ENCODE results near the gene SRSF1. TPM values are rescaled to one million over a fixed set of nuclear protein-coding genes. Genes with fewer than 3 reads are reported as not detected.

The SRSF1 gene
- total and polyA plus RNA-seq, 7 experiments from 2014 or later, result 48.7 to 362 (median 122) TPM

- Histone ChIP-seq H3K27ac (ENCODE audit: low read depth, low read length) (no peak overlapping the region), H3K4me1 (ENCODE audit: control insufficient read depth in 2 of 2, insufficient read depth in 2 of 2, low read length in 2 of 2) (no peaks in the 10 kb centered on the region), H3K9me3 (ENCODE audit: control insufficient read depth in 2 of 3, low read length in 3 of 3) (no peaks in the 10 kb centered on the region), H3K4me3 (ENCODE audit: low read length) (no peak overlapping the region), H3K27me3 (ENCODE audit: control insufficient read depth in 2 of 2, insufficient read depth in 2 of 2, low read length in 2 of 2) (no peaks in the 10 kb centered on the region), H3K36me3 (ENCODE audit: control insufficient read depth in 2 of 3, insufficient read depth in 3 of 3, low read length in 3 of 3) (peaks cover 3 to 43% (median 3%) of the 10 kb centered on the region in 3 experiments)
- intact Hi-C loops (cut with micrococcal nuclease), result no loop called here
- no peak overlapping the region for H3K4me3 Mint-ChIP-seq
- POLR2A ChIA-PET, result no interaction called here
- H3K4me1 Mint-ChIP-seq, result peaks cover 0 to 4% (median 0%) of the 10 kb centered on the region in 7 donors
- H3K9me3 Mint-ChIP-seq, result no peaks in the 10 kb centered on the region
- CTCF ChIA-PET, result interaction anchor here (0.7 kb wide), 1 partner anchor 1036 kb away, joined by 5 read pairs; no protein-coding TSS in a partner anchor
- ATAC-seq (no peak), DNase-seq (no peak)
- H3K27me3 Mint-ChIP-seq, result no peaks in the 10 kb centered on the region
- H3K36me3 Mint-ChIP-seq, result peaks cover 0 to 23% (median 14%) of the 10 kb centered on the region in 5 donors
- peak overlapping the region in 2 of 9 donors; percentile 8 to 42 for H3K27ac Mint-ChIP-seq
Observed at GRCh38 chr17:57972151-57972550, 34.9 kb downstream of the SRSF1 start.

DNA sequence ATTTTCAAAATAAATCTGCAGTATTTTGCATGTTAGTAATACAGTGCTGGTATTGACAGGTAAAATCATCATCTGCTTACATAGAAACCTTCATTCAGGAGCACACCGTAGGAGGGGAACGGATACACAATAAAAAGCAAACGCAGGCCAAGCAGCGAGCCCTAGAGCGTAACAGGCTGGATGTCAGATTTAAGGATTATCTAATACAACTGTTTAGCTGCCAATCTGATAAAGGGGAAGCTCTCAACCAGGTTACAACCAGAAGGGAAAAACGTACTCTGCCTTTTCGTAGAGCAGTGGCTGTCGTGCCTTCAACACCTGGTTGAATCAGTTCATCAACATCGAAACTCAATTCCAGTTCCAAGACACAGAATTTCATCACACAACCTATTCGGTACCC, 35.5 kb downstream of the SRSF1 start:
- no peak overlapping the region for H3K4me3 Mint-ChIP-seq
- POLR2A ChIA-PET, result interaction anchor here (1.2 kb wide), 1 partner anchor 24 kb away, joined by 3 read pairs; no protein-coding TSS in a partner anchor
- intact Hi-C loops (cut with micrococcal nuclease), result no loop called here

DNA sequence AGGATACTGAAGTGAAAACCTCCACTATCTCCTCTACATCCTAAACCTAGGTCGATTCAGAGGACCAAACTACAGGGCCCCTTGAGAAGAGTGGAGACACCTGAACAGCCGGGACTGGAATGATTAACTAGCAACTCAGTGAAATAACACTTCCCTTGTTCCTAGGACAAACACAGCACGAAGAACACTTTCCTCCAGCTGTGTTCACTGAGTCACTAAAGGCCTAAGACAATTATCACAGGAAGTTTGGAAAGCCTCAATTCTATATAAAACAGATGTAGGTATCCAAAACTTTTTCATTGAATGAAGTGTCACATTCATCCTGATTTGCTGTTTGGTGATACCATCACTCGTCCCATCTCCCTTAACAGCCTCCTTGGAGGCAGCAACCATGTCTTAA, 36.3 kb downstream of the SRSF1 start:
- Histone ChIP-seq H3K4me1 (ENCODE audit: control insufficient read depth in 2 of 2, insufficient read depth in 2 of 2, low read length in 2 of 2) (no peaks in the 10 kb centered on the region), H3K27me3 (ENCODE audit: control insufficient read depth in 2 of 2, insufficient read depth in 2 of 2, low read length in 2 of 2) (no peaks in the 10 kb centered on the region), H3K36me3 (ENCODE audit: control insufficient read depth in 2 of 3, insufficient read depth in 3 of 3, low read length in 3 of 3) (peaks cover 0 to 28% (median 3%) of the 10 kb centered on the region in 3 experiments), H3K4me3 (ENCODE audit: low read length) (no peak overlapping the region), H3K27ac (ENCODE audit: low read depth, low read length) (no peak overlapping the region), H3K9me3 (ENCODE audit: control insufficient read depth in 2 of 3, low read length in 3 of 3) (no peaks in the 10 kb centered on the region)
- DNase-seq (no peak), ATAC-seq (no peak)
- no peak overlapping the region for H3K27ac Mint-ChIP-seq
- H3K27me3 Mint-ChIP-seq, result no peaks in the 10 kb centered on the region
- ChIA-PET POLR2A (interaction anchor here (1.2 kb wide), 1 partner anchor 24 kb away, joined by 3 read pairs; no protein-coding TSS in a partner anchor), CTCF (interaction anchor here (1.2 kb wide), 1 partner anchor 12 kb away, joined by 4 read pairs; no protein-coding TSS in a partner anchor)
- H3K9me3 Mint-ChIP-seq, result no peaks in the 10 kb centered on the region
- H3K4me1 Mint-ChIP-seq, result no peaks in the 10 kb centered on the region
- intact Hi-C loops (cut with micrococcal nuclease), result no loop called here
- H3K4me3 Mint-ChIP-seq, result no peak overlapping the region
- peaks cover 0 to 14% (median 4%) of the 10 kb centered on the region in 5 donors for H3K36me3 Mint-ChIP-seq

More for the DNA sequence above, 35.5 kb downstream of the SRSF1 start:
- DNase-seq, result no peak
- no peaks in the 10 kb centered on the region for H3K9me3 ChIP-seq (ENCODE audit: control insufficient read depth in 2 of 3, low read length in 3 of 3)
- H3K36me3 ChIP-seq (ENCODE audit: control insufficient read depth in 2 of 3, insufficient read depth in 3 of 3, low read length in 3 of 3), result peaks cover 3 to 37% (median 3%) of the 10 kb centered on the region in 3 experiments
- H3K4me1 Mint-ChIP-seq, result peaks cover 0 to 3% (median 0%) of the 10 kb centered on the region in 7 donors
- peaks cover 0 to 21% (median 10%) of the 10 kb centered on the region in 5 donors for H3K36me3 Mint-ChIP-seq
- no peak overlapping the region for H3K27ac Mint-ChIP-seq
- no peaks in the 10 kb centered on the region for H3K27me3 Mint-ChIP-seq
- CTCF ChIA-PET, result interaction anchor here (0.7 kb wide), 1 partner anchor 1037 kb away, joined by 5 read pairs; no protein-coding TSS in a partner anchor
- no peaks in the 10 kb centered on the region for H3K27me3 ChIP-seq (ENCODE audit: control insufficient read depth in 2 of 2, insufficient read depth in 2 of 2, low read length in 2 of 2)
- no peak overlapping the region for H3K27ac ChIP-seq (ENCODE audit: low read depth, low read length)
- ATAC-seq, result no peak
- no peak overlapping the region for H3K4me3 ChIP-seq (ENCODE audit: low read length)
- H3K9me3 Mint-ChIP-seq, result no peaks in the 10 kb centered on the region
- H3K4me1 ChIP-seq (ENCODE audit: control insufficient read depth in 2 of 2, insufficient read depth in 2 of 2, low read length in 2 of 2), result no peaks in the 10 kb centered on the region

DNA sequence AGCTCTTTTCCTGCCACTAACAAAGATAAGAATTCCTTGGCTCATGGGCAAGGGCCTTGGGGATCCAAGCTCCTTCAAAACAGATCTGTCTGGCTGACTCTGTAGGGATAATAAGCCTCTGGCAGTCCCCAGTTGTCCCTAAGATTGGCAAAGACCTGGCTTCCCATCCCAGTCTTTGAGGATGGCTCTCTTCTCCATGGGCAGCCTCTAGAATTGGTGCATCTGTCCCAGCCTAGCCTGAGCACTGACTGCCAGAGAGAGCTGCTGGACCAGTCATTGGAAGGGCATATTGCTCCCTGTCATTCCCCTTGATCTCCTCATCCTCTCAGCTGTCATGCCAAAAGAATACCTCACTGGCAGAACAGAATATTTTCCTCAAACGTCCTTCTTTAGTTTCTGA, 38.6 kb downstream of the SRSF1 start:
- Histone ChIP-seq H3K9me3 (ENCODE audit: control insufficient read depth in 2 of 3, low read length in 3 of 3) (no peaks in the 10 kb centered on the region), H3K4me1 (ENCODE audit: control insufficient read depth in 2 of 2, insufficient read depth in 2 of 2, low read length in 2 of 2) (no peaks in the 10 kb centered on the region), H3K4me3 (ENCODE audit: low read length) (no peak overlapping the region), H3K27me3 (ENCODE audit: control insufficient read depth in 2 of 2, insufficient read depth in 2 of 2, low read length in 2 of 2) (no peaks in the 10 kb centered on the region), H3K36me3 (ENCODE audit: control insufficient read depth in 2 of 3, insufficient read depth in 3 of 3, low read length in 3 of 3) (peaks cover 0 to 7% (median 0%) of the 10 kb centered on the region in 3 experiments), H3K27ac (ENCODE audit: low read depth, low read length) (no peak overlapping the region)
- no peak for DNase-seq
- H3K27me3 Mint-ChIP-seq, result peaks cover 0 to 4% (median 0%) of the 10 kb centered on the region in 5 donors
- H3K4me3 Mint-ChIP-seq, result no peak overlapping the region
- ChIA-PET POLR2A (no interaction called here), CTCF (no interaction called here)
- peaks cover 0 to 5% (median 3%) of the 10 kb centered on the region in 5 donors for H3K36me3 Mint-ChIP-seq
- no peaks in the 10 kb centered on the region for H3K9me3 Mint-ChIP-seq
- intact Hi-C loops (cut with micrococcal nuclease), result no loop called here
- no peaks in the 10 kb centered on the region for H3K4me1 Mint-ChIP-seq
- no peak overlapping the region for H3K27ac Mint-ChIP-seq
- ATAC-seq, result no peak

DNA sequence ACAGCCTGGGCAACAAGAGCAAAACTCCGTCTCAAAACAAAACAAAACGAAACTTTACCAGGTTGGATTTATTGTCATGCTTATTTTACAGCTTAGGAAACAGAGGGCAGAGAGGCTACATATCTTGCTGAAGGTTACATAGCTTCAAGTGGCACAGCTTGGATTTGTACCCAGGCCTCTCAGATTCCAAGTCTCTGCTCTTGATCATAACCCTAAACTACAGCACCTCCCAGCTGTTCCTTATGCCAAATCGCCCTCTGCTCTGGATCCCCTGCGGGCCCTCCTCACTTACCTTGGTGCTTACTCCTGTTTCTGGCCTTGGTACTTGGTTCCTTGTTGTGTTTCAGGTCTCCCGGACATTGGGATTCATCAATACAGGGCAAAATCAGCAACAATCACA, 40.2 kb downstream of the SRSF1 start:
- intact Hi-C loops (cut with micrococcal nuclease), result no loop called here
- Histone ChIP-seq H3K4me3 (ENCODE audit: low read length) (no peak overlapping the region), H3K27ac (ENCODE audit: low read depth, low read length) (no peak overlapping the region), H3K36me3 (ENCODE audit: control insufficient read depth in 2 of 3, insufficient read depth in 3 of 3, low read length in 3 of 3) (no peaks in the 10 kb centered on the region), H3K4me1 (ENCODE audit: control insufficient read depth in 2 of 2, insufficient read depth in 2 of 2, low read length in 2 of 2) (no peaks in the 10 kb centered on the region), H3K9me3 (ENCODE audit: control insufficient read depth in 2 of 3, low read length in 3 of 3) (no peaks in the 10 kb centered on the region), H3K27me3 (ENCODE audit: control insufficient read depth in 2 of 2, insufficient read depth in 2 of 2, low read length in 2 of 2) (no peaks in the 10 kb centered on the region)
- peaks cover 0 to 16% (median 0%) of the 10 kb centered on the region in 5 donors for H3K27me3 Mint-ChIP-seq
- no peaks in the 10 kb centered on the region for H3K36me3 Mint-ChIP-seq
- no peaks in the 10 kb centered on the region for H3K4me1 Mint-ChIP-seq
- H3K4me3 Mint-ChIP-seq, result no peak overlapping the region
- H3K27ac Mint-ChIP-seq, result no peak overlapping the region
- POLR2A ChIA-PET, result interaction anchor here (1.3 kb wide), 1 partner anchor 28 kb away, joined by 3 read pairs; no protein-coding TSS in a partner anchor
- no peaks in the 10 kb centered on the region for H3K9me3 Mint-ChIP-seq
- no peak for ATAC-seq
- no peak for DNase-seq
- CTCF ChIA-PET, result no interaction called here

- Histone ChIP-seq H3K27me3 (ENCODE audit: control insufficient read depth in 2 of 2, insufficient read depth in 2 of 2, low read length in 2 of 2) (no peaks in the 10 kb centered on the region), H3K9me3 (ENCODE audit: control insufficient read depth in 2 of 3, low read length in 3 of 3) (no peaks in the 10 kb centered on the region), H3K27ac (ENCODE audit: low read depth, low read length) (no peak overlapping the region), H3K36me3 (ENCODE audit: control insufficient read depth in 2 of 3, insufficient read depth in 3 of 3, low read length in 3 of 3) (no peaks in the 10 kb centered on the region), H3K4me3 (ENCODE audit: low read length) (no peak overlapping the region), H3K4me1 (ENCODE audit: control insufficient read depth in 2 of 2, insufficient read depth in 2 of 2, low read length in 2 of 2) (no peaks in the 10 kb centered on the region)
- Mint-ChIP-seq H3K9me3 (no peaks in the 10 kb centered on the region), H3K4me1 (no peaks in the 10 kb centered on the region), H3K27me3 (peaks cover 0 to 16% (median 0%) of the 10 kb centered on the region in 5 donors), H3K4me3 (no peak overlapping the region), H3K27ac (no peak overlapping the region), H3K36me3 (no peaks in the 10 kb centered on the region)
- ChIA-PET CTCF (no interaction called here), POLR2A (interaction anchor here (1.3 kb wide), 1 partner anchor 29 kb away, joined by 3 read pairs; no protein-coding TSS in a partner anchor)
- intact Hi-C loops (cut with micrococcal nuclease), result no loop called here
- no peak for ATAC-seq
- no peak for DNase-seq
Observed at GRCh38 chr17:57966246-57966645, 40.8 kb downstream of the SRSF1 start.
